ENCODE measurements around the gene ACKR2.

Gene ACKR2

DNA sequence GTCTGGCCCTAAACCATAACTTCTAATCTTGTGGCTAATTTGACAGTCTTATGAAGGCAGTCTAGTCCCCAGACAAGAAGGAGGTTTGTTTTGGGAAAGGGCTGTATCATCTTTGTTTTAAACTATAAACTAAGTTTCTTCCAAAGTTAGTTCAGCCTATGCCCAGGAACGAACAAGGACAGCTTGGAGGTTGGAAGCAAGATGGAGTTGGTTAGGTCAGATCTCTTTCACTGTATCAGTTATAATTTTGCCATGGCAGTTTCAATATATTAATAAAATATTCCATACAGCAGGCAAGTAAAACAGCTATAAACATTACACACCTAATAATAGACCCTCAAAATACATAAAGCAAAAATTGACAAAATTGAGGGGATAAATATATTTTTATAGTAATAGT, 83.6 kb downstream of the ACKR2 start:
- no peak for DNase-seq

DNA sequence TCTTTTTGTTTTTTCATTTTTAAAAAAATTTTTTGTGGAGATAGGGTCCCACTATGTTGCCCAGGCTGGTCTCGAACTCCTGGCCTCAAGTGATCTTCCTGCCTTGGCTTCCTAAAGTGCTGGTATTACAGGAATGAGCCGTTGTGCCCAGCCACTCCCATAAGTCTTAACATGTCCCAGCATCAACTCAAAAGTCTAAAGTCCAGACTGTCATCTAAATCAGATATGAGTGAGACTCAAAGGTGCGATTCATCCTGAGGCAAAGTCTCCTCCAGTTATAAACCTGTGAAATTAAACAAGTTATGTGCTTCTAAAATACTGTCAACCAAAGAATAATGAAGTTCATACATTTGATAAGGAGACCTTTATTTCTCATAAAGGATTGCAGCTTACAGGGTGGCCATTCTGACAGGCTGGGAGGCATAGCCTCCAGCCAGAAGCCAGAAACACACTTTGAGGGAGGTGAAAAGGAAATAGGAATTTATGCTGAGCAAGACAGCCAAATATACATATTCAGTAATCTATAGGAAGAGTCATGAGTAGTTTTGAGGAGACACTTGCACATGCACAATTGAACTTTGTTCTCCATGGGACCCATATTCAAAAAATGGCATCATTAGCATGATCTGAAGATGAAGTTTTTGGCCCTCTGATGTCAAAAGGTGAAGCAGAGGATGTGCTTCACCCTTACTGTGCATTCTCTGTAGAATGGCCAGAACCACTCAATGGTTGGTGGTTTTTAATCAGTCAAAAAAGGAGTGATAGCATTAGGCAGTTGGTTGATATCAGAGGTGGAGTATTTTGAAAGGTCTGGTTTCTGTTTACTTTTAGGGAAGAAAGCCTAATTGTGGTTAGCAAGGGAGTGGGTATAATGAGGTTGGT, 85.7 kb downstream of the ACKR2 start:
- no peak for DNase-seq

DNA sequence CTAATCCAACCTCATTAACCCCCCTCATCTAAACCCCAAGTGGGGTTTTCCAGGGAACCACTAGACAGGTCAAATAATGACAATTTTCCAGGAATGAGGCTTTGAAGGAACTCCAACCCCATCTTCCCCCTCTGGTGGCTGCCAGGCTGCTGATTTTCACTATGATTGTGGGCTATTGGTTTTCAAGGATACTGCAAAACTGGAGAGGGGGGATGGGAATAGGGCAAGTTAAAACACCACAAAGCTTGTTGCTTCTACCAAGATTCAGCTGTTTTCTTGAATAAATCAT, 86.3 kb downstream of the ACKR2 start:
- no peak for DNase-seq

DNA sequence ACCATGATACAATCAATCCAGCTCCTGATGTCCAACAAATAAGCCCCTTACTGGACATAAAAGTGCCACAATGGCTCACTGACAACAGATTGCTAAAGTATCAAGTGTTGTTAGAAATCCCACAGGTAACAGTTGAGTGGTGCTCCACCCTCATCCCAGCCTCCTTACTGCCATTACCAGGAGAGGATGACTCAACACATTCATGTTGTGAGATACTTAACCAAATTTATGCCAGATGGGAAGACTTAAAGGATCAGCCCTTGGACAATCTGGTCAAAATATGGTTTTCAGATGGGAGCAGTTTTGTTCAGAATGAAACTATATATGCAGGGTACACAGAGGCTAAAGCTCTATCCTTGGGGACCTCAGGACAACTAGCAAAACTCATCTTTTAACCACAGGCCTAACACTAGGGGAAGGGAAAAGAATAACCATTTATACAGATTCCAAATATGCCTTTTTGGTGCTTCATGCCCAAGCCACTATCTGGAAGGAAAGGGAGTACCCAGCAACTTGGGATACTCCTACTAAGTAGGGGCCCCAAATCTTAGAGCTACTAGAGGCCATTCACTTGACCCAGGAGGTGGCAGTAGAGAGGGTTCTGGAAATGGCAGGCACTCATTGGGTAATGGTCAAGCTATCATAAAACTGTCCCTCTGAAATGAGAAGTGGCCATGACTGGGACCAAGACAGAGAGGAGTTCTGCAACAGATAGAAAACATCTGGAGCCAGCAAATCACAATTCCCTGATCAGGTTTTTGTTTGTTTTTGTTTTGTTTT, 89.8 kb downstream of the ACKR2 start:
- DNase-seq, result no peak

DNA sequence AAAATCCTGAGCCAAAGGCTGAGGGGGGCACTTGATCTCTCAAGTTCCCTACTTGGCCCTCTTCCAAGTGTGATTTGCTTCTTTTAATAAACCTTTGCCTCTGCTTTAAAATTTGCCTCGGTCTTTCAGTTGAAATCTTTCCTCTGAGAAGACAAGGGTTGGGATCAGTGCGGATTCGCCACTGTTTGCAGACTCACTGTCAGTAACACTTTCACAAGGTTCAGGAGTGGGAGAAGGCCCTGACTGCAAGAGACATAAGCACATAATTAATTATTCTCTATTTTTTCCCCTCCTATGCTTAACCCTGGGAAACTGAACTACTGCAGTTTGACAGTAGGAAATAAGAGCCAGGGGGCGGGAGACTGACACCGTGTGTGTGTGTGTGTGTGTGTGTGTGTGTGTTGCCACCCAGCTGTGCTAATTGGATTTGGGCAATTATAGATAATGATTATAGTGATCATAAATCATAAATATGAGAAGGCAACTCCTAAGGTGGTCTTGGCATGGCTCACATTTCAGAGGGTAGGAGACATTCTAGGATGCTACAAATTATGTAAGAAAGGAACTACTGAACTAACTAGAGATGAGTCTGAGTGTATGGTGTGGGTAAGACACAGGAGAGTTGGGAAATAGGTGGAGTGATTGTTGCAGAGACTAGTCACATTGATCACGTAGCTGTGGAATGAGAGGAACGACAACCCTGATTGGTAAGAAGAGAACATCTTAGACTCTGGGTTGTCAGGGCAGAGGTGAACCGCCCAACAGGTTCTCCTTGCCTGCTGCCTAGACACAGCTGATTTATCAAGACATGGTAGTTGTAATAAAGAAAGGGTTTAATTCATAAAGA, 91.2 kb downstream of the ACKR2 start:
- no peak for DNase-seq

DNA sequence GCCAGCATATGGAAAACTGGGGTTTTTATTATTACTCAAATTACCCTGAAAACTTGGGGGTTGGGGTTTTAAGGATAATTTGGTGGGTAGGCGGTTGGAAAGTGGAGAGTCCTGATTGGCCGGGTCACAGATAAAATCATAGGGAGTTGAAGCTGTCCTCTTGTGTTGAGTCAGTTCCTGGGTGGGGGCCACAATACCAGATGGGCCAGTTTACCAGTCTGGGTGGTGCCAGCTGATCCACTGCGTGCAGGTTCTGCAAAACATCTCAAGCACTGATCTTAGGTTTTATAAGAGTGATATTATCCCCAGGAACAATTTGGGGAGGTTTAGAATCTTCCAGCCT, 91.8 kb downstream of the ACKR2 start:
- DNase-seq, result no peak

DNA sequence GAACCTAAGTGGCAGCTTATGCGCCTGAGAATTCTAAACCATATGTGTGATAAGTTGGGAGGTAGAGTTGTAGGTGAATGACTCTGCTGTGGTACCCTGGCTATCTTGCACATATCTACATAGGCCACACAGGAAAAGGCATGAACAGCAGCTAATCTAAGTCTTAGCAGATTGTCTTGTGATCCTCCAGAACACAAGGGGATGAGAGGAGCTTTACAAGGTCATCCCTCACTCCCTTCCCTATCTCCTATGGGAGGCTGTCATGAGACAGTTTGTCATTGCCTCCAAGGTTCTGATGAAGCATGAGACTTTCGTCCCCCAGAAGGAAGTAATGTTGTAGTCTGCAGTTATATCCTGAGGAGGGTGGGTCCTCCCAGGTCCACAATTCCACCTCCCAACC, 93.0 kb downstream of the ACKR2 start:
- no peak for DNase-seq

DNA sequence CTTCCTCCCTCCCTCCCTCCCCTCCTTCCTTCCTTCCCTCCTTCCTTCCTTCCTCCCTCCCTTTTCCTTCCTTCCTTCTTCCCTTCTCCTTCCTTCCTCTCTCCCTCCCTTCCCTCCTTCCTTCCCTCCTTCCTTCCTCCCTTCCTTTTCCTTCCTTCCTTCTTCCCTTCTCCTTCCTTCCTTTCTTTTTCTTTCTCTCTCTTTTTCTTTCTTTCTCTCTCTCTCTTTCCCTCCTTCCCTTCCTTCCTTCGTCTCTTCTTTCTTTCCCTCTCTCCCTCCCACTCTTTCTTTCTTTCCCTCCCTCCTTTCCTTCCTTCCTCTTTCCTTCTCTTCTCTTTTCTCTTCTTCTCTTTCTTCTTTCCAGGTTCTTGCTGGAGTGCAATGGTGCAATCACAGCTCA, 94.8 kb downstream of the ACKR2 start:
- no peak for DNase-seq

DNA sequence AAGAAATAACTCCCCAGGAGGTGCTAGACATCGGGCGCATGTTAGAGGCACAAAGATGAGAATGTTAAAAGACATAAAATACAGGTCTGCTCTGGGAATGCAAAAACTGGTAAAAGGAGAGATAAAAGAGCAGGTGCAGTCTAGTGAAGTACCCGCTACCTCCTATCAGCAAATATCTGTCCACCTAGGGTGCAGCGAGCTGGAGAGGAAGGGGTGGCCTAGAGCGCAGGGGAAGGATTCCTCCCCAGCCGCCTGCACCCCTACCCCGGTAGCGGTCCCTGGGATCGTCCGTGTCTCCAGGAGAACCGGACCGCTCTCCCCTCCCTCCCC, 96.5 kb downstream of the ACKR2 start:
- DNase-seq, result no peak

DNA sequence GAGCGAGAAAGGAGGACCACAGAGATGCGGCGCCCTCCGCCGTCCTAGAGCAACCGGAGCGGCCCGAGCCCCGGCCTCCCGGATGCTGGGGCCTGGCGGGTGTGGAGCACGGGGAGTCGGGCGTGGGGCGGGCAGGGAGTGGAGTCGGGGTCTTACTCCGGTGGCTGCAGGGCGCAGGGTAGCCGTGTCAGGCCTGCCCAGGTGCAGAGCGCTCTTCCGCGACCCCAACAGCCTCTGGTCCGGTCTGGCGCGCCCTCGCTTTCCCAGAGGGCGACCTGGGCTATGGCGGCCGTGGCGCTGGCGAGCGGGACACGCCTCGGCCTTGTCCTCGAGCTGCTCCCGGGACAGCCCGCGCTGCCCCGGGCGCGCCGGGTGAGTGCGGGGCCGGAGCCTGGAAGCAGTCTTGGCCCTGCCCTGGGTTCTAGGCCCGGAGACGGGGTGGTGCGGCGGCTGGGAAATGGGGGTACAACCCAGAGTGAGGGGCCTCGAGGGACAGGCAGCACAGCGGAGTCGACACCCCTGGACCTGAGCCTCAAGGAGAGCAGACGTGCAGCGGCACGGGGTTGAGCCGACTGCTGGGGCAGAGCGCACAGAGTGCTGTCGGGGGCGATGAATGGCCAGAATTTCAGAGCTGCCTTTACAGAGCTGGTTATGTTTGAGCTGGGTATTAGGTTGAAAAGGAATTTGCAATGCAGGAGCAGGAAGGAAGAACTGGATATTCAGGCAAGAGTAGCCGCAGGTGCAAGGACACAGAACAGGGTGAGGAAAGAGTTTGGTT, 97.0 kb downstream of the ACKR2 start, which contains the start of gene ZNF662:
ZNF662 (plus strand) TSS at position 73 of the 778 bp plus-strand sequence. CDS start 1,973 bp downstream, outside the sequence.
- DNase-seq, result peak; percentile 20

DNA sequence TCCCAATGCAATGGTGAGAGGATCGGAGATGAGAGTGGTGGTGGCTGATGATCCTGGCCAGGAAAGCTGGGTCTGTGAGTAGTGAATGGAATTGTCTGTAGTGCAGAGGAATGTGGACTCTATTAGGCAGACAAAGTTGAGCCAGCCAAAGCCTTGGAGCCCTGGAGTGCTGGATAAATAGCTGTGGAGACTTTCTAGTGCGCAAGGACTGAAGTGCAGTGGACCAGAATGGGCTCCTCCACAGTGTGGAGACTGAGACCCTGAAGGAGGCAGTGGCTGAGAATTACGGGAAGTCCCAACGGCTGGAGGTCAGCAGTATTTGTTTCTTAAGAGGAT, 97.6 kb downstream of the ACKR2 start:
- DNase-seq, result peak; percentile 4

DNA sequence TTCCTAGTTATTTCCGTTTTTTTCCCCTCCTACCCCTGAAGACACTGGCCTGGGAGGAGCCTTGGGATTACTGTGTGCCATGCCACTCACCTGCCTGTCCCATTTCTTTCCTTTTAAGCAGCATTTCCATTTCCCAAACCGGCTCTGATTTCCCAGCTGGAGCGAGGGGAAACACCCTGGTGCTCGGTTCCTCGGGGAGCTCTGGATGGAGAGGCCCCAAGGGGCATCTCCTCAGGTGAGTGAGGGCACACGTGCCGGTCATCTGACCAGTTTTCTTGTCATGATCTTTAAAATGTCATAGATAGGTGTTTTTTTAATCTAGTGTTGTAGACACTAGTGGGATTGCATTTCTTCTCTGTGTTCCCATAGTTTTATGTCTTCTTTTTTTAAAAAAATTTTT, 99.4 kb downstream of the ACKR2 start:
- DNase-seq, result no peak

DNA sequence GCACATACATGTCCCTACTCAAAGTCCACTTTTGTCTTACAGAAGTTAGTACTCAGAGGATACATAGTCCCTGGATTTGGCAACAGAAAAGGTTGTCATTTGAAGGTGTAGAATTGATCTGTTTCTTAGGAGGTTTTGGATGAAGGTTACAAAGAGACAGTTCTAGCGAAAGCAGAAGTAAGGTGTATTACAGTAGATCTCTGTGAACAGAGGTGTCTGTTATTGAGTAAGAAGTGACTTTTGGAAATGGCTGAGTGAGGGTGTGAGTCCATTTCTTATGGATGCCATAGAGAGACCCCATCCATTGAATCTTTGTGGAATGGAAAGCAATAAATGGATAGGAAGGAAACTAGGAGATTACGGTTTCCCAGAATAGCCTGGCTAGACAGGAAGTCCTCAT, 102.3 kb downstream of the ACKR2 start:
- DNase-seq, result no peak

DNA sequence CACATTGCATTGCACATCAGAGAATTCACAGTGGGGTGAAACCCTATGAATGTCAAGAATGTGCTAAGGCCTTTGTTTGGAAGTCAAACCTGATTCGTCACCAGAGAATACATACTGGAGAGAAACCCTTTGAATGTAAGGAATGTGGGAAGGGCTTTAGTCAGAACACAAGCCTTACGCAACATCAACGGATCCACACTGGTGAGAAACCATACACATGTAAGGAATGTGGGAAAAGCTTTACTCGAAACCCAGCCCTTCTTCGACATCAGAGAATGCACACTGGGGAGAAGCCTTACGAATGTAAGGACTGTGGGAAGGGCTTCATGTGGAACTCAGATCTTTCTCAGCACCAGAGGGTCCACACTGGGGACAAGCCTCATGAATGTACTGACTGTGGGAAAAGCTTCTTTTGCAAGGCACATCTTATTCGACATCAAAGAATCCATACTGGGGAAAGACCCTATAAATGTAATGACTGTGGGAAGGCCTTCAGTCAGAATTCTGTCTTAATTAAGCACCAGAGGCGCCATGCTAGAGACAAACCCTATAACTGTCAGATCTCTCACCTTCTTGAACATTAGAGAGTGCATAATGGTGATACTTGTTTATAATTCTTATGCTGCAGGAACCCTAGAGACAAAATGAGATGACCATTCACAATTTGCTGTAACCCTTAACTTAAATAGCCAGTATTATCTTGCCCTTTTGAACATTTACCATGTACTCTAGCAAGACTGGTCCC, 105.7 kb downstream of the ACKR2 start:
- no peak for DNase-seq
